ENCODE results near the gene ZFR2. TPM values are rescaled to one million over a fixed set of nuclear protein-coding genes. Genes with fewer than 3 reads are reported as not detected.
A peak's percentile ranks its signal among the peaks of the same experiment; 100 is the strongest.

ZFR2 gene
- total RNA-seq, 1 donor from 2014 or later, result 0.30 TPM

DNA sequence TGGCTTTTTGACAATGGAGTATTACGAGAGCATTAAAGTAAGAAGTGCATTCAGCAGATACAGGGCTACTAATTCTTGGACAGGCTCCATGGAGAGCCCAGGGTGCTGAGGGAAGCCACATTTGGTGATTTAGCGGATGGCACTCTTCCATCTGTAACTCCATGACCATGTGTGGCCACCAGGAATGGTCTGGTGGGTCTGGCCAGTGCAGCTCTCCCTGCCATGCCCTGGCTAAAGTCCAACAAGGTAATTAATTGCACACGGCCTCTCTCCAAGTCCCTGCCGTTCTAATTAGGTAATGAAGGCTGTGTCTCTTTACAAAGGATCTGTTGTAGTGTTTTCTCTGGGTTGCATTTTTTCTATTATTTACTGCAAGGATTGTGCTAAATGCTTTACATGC, 4.3 kb upstream of the ZFR2 start:
- no peak for DNase-seq

GRCh38 chr19:3867971-3868769, 668 bp downstream of the ZFR2 start:
- DNase-seq, result no peak

- DNase-seq, result no peak
Observed at GRCh38 chr19:3866910-3867638, 1.8 kb downstream of the ZFR2 start.

DNA sequence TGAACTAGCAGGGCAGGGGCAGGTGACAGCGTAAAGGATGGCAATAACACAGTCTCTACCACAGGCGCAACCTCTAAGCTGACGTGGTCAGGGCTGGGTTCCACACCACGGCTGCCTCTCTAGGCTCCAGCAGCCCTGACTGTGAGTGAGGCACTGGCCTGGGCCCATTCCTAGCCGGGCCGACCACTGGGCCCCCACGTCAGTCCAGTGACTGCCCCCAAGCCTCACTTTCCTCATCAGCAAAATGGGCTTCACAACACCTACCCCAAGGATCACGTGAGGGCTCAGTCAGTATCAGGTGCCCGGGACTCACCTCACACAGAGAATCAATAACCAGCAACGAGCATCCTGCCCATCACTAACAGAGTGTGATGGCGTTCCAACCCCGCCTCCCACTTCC, 5.2 kb downstream of the ZFR2 start:
- DNase-seq, result no peak

DNA sequence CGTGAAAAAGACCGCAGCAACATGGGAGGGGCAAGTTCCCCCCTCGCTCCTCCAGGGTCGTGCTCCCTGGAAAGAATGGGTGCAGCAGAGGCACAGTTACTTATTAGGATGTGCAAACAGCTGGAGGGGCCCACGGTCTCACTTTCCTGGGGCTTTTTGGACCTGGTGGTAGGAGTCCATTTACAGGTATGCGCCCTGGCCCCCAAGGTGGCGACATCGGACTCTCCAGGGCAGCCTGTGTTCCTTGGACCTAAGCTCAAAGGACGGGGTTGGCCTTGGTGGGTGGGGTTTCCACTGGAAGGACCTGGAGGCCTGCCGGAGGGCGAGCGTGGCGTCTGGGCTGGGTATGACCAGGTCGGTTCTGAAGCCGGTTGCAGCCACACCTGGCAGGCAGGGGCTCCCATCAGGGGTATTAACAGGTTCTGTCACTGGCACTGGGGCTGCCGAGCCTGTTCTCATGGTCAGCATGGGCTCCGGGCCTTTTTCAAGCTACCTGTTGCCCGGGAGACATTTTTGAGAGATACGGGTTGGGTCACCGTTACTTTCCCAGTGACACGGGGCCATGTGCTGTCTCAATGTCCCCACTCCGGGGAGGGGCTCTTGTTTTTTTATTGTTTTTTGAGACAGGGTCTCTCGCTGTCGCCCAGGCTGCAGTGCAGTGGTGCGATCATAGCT, 5.9 kb downstream of the ZFR2 start:
- no peak for DNase-seq

DNA sequence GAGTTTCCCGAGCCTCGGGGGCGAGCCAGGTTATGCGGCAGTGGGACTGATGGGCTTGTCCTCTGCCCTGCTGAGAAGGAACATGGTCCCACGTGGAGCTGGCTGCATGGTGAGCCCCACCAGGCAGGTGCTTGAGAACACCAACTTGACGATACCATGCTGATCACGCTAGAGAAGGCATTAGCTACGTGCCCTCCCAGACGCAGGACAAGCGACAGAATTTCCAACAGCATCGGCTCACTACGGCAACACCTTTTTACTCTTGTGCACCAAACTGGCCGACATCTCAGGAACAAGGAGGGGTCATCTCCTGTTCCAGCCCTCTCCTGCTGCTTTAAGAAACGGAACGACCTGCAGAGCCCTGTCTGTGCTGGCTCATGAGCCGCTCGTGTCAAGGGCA, 8.3 kb downstream of the ZFR2 start:
- DNase-seq, result no peak

DNA sequence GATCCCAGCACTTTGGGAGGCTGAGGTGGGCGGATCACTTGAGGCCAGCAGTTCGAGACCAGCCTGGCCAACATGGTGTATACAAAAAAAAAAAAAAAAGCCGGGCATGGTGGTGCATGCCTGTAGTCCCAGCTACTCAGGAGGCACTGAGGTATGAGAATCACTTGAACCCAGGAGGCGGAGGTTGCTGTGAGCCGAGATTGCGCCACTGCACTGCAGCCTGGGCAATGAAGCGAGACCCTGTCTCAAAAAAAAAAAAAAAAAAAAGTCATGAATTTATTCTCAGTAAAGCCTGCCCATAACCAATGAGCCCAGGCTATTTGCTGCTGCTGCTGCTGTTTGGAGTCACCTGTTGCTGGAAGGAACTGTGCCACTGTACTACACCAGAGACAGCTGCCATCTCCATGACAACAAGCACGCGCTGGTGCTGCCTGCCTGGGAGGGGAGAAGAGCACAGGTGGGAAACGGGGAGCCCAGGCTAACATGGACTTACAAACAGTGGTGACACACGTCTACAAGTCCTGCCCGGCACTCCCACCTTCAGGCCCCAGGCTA, 11.3 kb downstream of the ZFR2 start:
- DNase-seq, result no peak

DNA sequence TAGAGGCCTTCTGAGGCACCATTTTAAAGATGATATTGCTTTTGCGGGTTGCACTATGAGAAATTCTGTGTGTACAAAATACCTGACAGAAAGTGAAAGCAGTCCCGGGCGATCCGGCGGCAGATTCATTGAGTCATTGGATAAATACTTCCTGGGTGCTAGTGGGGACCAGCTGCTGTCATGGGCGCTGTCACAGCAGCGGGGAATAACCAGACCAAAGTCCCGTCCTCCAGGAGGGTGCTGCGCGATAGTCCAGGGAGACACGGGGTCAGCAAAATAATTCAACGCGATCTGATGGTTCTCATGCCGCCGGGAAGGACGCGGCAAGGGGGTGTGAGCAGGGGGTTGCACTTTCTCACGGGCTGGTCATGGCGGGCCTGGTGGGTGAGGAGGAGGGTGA, 13.5 kb downstream of the ZFR2 start:
- no peak for DNase-seq

DNA sequence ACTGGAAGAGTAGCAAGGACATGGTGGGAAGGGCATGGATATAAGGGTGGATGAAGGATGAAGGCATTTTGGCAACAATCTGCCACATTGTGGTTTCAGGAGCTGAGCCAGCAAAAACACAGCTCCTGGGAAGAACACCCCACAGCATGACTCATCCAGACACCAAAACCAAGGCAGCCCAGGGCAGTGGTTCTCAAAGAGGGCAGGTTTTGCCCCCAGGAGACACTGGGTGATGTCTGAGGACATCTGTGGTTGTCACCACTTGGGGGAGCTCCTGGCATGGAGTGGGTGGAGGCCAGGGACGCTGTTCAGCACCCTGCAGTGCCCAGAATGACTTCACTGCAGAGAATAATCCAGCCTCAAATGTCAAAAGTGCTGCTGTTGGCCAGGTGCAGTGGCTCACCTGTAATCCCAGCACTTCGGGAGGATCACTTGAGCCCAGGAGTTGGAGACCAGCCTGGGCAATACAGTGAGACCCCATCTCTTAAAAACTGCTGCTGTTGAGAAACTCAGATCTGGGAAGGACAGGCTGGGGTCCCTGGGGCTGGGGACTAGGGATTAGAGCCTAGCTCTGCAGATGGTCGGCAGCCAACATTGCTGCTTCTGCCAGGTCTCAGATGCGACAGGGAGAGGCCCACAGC, 16.1 kb downstream of the ZFR2 start:
- no peak for DNase-seq

DNA sequence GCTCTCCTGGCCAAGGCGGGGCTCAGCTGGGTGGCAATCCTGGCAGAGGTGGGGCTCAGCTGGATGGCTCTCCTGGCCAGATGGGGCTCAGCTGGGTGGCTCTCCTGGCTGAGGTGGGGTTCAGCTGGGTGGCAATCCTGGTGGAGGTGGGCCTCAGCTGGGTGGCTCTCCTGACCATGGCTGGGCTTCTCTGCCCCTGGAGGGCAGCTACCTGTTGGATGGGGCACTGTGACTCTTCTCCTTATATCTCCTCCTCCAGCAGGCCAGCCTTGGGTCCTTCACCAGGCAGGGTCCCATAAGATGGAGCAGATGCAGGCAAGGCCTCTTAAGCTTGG, 16.7 kb downstream of the ZFR2 start:
- no peak for DNase-seq

DNA sequence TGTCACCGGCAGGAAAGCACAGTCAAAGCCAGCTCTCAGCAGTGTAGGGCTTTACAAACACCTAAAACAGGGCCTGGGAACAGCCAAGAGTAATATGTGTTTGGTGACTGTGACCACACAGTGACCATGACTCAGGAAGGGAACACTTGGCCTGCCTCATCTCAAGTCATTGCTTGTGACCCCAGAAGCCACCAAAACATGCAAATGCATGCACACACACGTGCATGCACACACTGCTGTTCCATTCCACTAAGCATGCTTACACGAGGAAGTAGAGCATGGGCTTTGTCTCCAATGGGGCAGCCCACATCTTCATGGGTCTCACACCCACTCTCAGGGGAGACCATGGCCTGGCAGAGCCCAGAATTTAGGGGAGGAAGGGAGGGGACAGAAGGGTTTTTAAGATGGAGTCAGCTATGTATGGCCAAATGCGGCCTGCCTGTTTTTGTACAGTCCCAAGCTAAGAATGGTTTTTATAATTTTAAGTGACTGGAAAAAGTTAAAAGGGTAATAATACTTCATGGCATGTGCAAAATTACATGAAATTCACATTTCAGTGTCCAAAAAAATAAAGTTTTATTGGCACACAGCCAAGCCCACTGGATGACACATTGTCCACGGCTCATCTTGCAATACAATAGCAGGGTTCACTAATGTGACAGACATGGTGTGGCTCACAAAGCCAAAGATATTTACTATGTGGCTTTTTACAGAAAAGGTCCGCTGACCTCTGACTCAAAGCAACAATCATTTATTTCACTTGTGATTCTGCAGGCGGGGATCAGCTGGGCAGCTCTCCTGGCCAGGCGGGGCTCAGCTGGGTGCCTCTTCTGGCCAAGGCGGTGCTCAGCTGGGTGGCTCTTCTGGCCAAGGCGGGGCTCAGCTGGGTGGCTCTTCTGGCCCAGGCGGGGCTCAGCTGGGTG, 17.3 kb downstream of the ZFR2 start:
- DNase-seq, result no peak

DNA sequence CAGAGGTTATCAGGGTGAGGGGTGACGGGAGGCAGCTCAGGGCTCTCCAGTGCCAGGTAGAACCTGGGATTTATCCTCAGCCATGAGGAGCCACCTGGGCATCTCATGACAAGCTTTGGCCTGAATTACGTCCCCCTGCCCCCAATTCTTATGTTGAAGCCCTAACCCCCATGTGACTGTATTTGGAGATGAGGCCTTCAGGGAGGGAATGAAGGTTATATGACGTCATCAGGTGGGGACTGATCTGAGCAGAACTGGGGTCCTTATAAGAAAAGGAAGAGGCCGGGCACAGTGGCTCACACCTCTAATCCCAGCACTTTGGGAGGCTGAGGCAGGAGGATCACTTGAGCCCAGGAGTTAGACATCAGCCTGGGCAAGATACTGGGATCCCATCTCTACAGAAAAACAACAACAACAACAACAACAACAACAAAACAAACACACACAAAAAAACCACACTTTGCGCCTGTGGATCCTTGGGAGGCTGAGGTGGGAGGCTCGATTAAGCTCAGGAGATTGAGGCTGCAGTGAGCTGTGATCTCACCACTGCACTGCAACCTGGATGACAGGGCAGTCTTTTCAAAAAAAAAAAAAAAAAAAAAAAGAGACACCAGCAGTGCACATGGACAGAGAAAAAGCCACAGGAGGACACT, 18.4 kb downstream of the ZFR2 start:
- no peak for DNase-seq

DNA sequence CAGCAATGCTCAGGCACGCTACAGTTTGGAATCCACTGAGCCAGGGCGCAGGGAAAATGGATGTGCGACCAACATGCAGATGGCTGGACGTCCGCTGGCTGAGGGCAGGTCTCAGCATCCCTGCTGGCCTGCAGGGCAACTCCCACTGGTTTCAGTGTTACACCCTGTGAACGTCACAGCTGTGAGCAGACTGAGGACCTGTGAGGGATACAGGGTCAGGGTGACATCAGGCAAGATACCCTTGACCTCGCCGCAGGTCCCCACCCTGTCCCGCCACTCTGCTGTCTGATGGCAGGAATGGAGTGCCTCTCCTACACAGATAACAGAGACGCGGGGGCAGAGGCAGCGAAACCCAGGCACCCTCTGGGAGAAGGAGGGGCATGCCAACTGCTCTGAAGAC, 19.1 kb downstream of the ZFR2 start:
- no peak for DNase-seq

GRCh38 chr19:3849092-3849491, 19.7 kb downstream of the ZFR2 start:
- DNase-seq, result no peak

DNA sequence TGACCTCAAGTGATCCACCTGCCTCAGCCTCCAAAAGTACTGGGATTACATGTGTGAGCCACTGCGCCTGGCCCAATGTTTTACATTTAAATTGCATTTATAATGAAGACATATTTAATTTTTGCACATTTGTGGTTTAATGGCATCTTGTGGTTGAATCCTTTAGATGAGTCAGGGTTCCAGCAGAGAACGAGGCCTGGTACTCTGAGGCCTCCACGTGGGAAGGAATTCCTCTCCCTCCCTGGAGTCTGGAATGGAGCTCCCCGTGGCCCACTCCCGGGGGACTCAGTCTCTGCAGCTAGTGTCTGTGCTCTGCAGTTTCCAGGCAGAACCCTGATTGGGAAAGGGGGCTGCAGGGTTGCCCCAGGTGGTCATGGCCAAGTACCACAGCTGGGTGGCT, 24.2 kb downstream of the ZFR2 start:
- peak; percentile 14 for DNase-seq

DNA sequence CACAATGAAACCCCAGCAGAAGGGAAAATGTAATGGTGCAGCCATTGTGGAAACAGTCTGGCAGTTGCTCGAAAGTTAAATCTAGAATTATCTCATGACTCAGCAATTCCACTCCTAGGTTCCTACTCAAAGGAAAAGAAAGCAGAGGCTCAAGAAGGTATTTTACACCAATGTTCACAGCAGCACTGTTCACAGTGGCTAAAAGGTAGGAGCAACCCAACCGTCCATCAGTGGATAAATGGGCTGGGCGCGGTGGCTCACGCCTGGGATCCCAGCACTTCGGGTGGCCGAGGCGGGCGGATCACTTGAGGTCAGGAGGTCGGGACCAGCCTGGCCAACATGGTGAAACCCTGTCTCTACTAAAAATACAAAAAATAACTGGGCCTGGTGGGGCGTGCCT, 25.9 kb downstream of the ZFR2 start:
- DNase-seq, result no peak

- DNase-seq, result no peak
Observed at GRCh38 chr19:3840804-3841203, 28.0 kb downstream of the ZFR2 start.

DNA sequence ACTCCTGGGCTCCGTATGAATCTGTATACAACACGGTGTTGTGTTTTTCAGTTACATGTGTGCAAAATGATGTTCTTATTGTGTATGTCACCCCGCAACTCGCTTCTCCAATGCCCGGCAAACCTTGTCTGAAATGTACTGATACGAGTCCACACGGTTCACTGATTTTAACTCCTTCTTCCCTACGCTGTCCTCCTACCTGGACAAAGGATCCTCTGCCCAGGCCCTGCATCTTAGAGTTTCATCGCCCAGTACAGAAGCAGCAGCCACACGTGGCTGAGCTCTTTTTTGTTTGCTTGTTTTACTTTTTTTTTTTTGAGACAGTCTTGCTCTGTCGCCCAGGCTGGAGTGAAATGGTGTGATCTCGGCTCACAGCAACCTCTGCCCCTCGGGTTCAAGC, 28.9 kb downstream of the ZFR2 start:
- no peak for DNase-seq

- DNase-seq, result no peak
Observed at GRCh38 chr19:3838661-3839060, 30.2 kb downstream of the ZFR2 start.

DNA sequence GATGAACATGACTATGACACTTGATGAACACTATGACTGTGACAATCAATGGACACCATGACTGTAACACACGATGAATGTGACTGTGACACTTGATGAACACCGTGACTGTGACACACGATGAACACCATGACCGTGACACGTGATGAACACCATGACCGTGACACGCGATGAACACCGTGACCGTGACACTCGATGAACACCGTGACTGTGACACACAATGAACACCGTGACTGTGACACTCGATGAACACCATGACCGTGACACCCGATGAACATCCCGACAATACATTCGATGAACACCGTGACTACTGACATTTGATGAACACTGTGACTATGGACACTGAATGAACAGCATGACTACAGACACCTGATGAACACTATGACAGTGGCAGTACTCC, 30.9 kb downstream of the ZFR2 start:
- DNase-seq, result no peak

GRCh38 chr19:3837332-3837731, 31.5 kb downstream of the ZFR2 start:
- DNase-seq, result no peak

Measured in skin of body (tissue), 2 donors.